Activated CD4-positive, alpha-beta memory T cell treated with anti-CD3 and anti-CD28 coated beads for 36 hours (primary cell): Measurements from ENCODE around the gene TRIM4. TPM values are rescaled to one million over a fixed set of nuclear protein-coding genes. Genes with fewer than 3 reads are reported as not detected.
"Not testable (repeated sequence)": the region's sequence is repeated elsewhere in the genome, so short reads cannot be mapped to it uniquely, and the experiment has no call there.

Experiments
- CTCF ChIA-PET: fragments of 350-600 bp; sonication (Branson Sonifier 250); formaldehyde crosslinking; loops from one replicate; lab custom pipeline; 2021; ENCODE audit warnings: antibody characterized with exemption, inconsistent platforms; lab: Charles Lee
- POLR2A ChIA-PET: fragments of 350-600 bp; sonication (Branson Sonifier 250); formaldehyde crosslinking; loops from one replicate; lab custom pipeline; 2021; ENCODE audit warnings: antibody characterized with exemption; lab: Charles Lee
- DNase-seq: peaks from one replicate; pipeline ENCODE4 v3.0.0-alpha.2; 2020
- H3K27ac Mint-ChIP-seq: one replicate; pipeline ENCODE4 v1.8.0; 2021; ENCODE audit warnings: mixed read lengths
- H3K27me3 Mint-ChIP-seq: one replicate; pipeline ENCODE4 v1.8.0; 2021; ENCODE audit warnings: mixed read lengths
- H3K36me3 Mint-ChIP-seq: one replicate; pipeline ENCODE4 v1.8.0; 2021; ENCODE audit warnings: mixed read lengths
- H3K4me1 Mint-ChIP-seq: one replicate; pipeline ENCODE4 v1.8.0; 2021; ENCODE audit warnings: low read depth, mixed read lengths
- H3K4me3 Mint-ChIP-seq: one replicate; pipeline ENCODE4 v1.8.0; 2021; ENCODE audit warnings: mild to moderate bottlenecking, mixed read lengths
- H3K9me3 Mint-ChIP-seq: one replicate; pipeline ENCODE4 v1.8.0; 2021; ENCODE audit warnings: mixed read lengths
- intact Hi-C: fragments of 100-400 bp; cut with micrococcal nuclease; formaldehyde crosslinking; loops from one replicate; pipeline ENCODE4 v1.15.1; 2023
- total RNA-seq, 2 experiments: library from RNA; stranded (reverse); gene quantifications; one replicate each; pipeline ENCODE4 v1.2.3, GENCODE V29; 2021

TRIM4 gene
- total RNA-seq, 2 experiments from 2014 or later = 24.9 to 26.1 TPM

DNA sequence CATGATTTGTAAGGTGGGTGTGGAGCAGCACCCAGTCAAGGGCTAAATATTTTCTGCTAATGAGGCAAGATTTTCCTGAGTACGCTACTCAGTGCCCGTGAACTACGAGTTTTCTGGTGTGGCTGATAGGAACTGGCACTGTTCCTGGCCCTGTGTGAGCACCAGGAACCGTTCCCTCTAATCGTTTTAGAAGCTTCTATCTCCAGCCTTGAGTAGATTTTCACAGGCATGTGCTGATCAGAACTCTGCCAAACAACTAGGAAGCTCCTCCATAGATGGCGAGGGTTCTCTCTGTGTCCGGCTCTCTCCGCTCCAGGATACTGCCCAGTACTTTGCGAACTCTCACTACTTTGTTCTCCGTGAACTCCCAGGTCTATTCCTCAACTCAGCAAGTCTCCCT, 17.7 kb downstream of the TRIM4 start:
- no peaks in the 10 kb centered on the region for H3K9me3 Mint-ChIP-seq
- DNase-seq = no peak
- H3K27ac Mint-ChIP-seq = no peak overlapping the region
- H3K4me3 Mint-ChIP-seq = no peak overlapping the region
- ChIA-PET POLR2A (no interaction called here), CTCF (no interaction called here)
- H3K36me3 Mint-ChIP-seq = peaks cover 51% of the 10 kb centered on the region
- no peaks in the 10 kb centered on the region for H3K27me3 Mint-ChIP-seq
- no peaks in the 10 kb centered on the region for H3K4me1 Mint-ChIP-seq
- intact Hi-C loops = no loop called here

DNA sequence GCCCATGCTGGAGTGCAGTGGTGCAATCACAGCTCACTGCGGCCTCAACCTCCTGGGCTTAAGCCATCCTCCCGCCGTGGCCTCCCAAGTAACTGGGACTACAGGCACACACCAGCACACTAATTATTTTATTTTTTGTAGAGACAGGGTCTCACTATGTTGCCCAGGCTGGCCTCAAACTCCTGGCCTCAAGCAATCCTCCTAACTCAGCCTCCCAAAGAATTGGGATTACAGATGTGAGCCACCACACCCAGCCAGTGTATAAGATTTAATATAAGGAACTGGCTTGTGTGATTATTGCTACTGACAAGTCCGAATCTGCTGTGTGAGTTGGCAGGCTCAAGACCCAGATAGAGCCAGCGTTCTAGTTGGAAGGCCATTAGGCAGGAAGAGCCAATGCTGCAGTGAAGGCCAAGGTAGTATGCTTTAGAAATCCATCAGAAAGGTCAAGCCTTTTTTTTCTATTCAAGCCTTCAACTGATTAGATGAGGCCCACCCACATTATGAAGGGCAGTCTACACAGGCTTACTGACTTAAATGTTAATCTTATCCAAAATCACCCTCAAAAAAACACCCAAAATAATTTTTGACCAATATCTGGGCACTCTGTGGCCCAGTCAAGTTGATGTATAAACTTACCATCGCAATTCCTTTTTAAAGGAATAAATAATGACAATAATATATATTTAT, 19.4 kb downstream of the TRIM4 start:
- H3K27ac Mint-ChIP-seq = no peak overlapping the region
- ChIA-PET CTCF (no interaction called here), POLR2A (no interaction called here)
- H3K36me3 Mint-ChIP-seq = peaks cover 42% of the 10 kb centered on the region
- H3K27me3 Mint-ChIP-seq = no peaks in the 10 kb centered on the region
- no peaks in the 10 kb centered on the region for H3K9me3 Mint-ChIP-seq
- DNase-seq = no peak
- H3K4me1 Mint-ChIP-seq = no peaks in the 10 kb centered on the region
- no peak overlapping the region for H3K4me3 Mint-ChIP-seq
- intact Hi-C loops = no loop called here

DNA sequence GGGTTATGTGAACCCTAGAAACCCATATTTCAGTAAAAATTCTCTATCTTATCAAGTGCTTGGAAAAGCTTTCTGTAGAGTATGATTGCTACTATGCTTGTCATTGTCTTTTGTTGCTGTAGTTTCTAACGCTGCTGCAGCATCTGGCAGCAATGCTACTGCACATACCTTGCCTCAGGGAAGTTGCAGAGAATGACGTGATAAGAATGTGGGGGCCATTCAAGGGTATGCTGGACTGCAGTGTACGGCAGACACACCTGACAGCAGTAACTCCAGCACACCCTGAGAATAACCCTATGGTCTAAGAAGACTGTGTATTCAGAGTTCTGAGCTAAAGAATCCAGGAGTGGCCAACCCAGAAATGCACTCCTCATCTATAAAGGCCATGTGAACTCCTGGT, 20.5 kb downstream of the TRIM4 start:
- CTCF ChIA-PET = no interaction called here

DNA sequence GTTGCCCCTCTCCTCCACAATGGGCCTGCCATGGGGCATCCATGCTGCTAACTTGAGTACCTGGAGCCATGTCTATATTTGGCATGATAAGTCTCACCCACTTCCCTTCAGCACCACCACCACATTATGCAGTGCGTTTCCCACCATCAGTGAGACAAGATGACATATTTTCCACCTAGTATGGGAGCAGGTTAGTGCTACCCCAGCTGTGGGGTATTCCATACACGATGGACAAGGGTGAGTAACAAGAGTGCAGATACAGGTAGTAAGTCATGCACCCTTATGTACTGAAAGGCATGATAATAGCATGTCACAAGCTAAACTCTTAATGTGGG, 21.3 kb downstream of the TRIM4 start:
- no peak for DNase-seq
- POLR2A ChIA-PET = no interaction called here
- intact Hi-C loops = no loop called here
- Mint-ChIP-seq H3K36me3 (peaks cover 30% of the 10 kb centered on the region), H3K4me3 (no peak overlapping the region), H3K27me3 (no peaks in the 10 kb centered on the region), H3K4me1 (no peaks in the 10 kb centered on the region), H3K27ac (no peak overlapping the region), H3K9me3 (no peaks in the 10 kb centered on the region)
- CTCF ChIA-PET = no interaction called here

More for the DNA sequence above, 20.5 kb downstream of the TRIM4 start:
- POLR2A ChIA-PET = no interaction called here
- Mint-ChIP-seq H3K4me3 (no peak overlapping the region), H3K9me3 (no peaks in the 10 kb centered on the region), H3K27me3 (no peaks in the 10 kb centered on the region), H3K4me1 (no peaks in the 10 kb centered on the region), H3K36me3 (peaks cover 38% of the 10 kb centered on the region), H3K27ac (no peak overlapping the region)
- no peak for DNase-seq
- intact Hi-C loops = no loop called here

DNA sequence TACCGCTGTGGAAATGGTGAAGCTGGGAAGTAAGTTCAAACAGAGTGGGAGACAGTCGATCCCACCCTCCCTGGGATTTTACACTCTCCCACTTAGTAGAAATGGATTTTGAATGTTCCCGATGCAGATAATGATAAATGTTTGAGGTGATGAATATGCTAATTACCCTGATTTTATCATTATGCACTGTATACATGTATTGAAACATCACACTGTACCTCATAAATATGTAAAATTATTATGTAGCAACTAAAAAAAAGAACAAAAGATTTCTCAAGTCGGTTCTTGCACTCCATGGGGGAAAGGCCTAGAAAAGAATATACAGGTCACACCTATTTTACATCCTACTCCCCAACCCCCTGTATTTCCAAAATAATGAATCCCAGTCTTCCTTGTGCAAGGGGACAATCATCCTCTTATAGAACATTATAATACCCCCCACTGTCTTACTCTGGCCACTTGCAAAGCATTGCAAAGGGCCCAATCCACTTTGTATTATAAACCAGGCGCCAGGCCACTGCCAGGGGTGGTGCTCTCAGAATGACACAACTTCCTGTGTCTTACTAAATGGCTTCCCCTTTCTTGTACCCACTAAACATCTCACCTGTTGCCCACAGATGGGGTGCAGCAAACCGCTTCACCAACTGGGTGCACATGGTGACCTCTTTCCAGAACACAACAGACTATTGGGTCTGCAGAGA, 21.9 kb downstream of the TRIM4 start:
- H3K27me3 Mint-ChIP-seq = no peaks in the 10 kb centered on the region
- H3K4me3 Mint-ChIP-seq = no peak overlapping the region
- no peak for DNase-seq
- H3K4me1 Mint-ChIP-seq = no peaks in the 10 kb centered on the region
- no peak overlapping the region for H3K27ac Mint-ChIP-seq
- H3K36me3 Mint-ChIP-seq = peaks cover 29% of the 10 kb centered on the region
- CTCF ChIA-PET = no interaction called here
- no peaks in the 10 kb centered on the region for H3K9me3 Mint-ChIP-seq
- POLR2A ChIA-PET = interaction anchor here (1.0 kb wide), 1 partner anchor 11 kb away, joined by 3 read pairs; no protein-coding TSS in a partner anchor
- intact Hi-C loops = no loop called here

DNA sequence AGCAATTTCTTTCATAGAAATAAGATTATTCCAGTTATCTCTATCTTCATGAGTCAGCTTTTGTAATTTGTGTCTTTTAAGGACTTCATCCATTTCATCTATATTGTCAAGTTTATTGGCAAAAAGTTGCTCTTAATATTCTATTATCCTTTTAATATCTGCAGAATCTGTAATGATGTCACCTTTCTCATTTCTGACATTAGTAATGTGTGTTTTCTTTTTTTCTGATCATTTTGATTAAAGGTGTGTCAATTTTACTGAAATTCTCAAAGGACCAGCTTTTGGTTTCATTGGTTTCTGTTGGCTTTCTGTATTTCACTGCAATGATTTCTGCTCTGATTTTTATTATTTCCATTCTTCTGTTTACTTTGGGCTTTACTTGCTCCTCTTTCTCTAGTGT, 24.6 kb downstream of the TRIM4 start:
- peaks cover 4% of the 10 kb centered on the region for H3K9me3 Mint-ChIP-seq
- peaks cover 33% of the 10 kb centered on the region for H3K36me3 Mint-ChIP-seq
- no peak overlapping the region for H3K27ac Mint-ChIP-seq
- no peak for DNase-seq
- ChIA-PET CTCF (no interaction called here), POLR2A (no interaction called here)
- no peak overlapping the region for H3K4me3 Mint-ChIP-seq
- H3K4me1 Mint-ChIP-seq = no peaks in the 10 kb centered on the region
- intact Hi-C loops = no loop called here
- no peaks in the 10 kb centered on the region for H3K27me3 Mint-ChIP-seq

DNA sequence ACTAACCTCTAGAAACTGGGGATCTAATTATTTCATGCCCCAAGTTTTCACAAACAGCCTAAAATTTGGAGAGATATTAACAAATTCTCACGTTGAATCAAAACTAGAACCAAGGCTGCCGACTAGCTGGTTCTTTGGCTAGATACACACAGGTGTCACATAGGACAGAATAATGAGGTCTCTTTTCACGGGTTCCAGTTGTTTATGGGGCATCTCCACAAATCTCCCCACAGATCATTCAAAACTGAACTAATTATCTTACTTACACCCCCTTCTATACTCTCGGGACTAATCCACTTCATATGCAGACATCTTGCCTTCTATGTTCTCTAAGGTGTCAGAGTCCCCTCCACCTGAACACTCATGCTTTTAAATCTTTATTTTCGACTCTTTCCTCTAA, 26.1 kb downstream of the TRIM4 start:
- POLR2A ChIA-PET = no interaction called here

DNA sequence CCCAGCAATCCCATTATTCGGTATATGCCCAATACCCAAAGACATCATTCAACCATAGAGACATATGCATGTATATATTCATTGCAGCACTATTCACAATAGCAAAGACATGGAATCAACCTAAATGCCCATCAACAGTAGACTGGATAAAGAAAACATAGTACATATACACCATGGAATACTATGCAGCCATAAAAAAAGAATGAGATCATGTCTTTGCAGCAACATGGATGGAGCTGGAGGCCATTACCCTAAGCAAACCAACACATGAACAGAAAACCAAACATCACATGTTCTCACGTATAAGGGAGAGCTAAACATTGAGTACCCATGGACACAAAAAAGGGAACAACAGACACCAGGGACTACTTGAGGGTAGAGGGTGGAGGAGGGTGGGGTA, 29.0 kb downstream of the TRIM4 start:
- CTCF ChIA-PET, H3K9me3 Mint-ChIP-seq, H3K4me1 Mint-ChIP-seq, POLR2A ChIA-PET, H3K4me3 Mint-ChIP-seq, H3K27me3 Mint-ChIP-seq, DNase-seq, H3K27ac Mint-ChIP-seq, intact Hi-C loops: not testable (repeated sequence)
- H3K36me3 Mint-ChIP-seq = peaks cover 32% of the 10 kb centered on the region

More for the DNA sequence above, 26.1 kb downstream of the TRIM4 start:
- Mint-ChIP-seq H3K9me3 (peaks cover 4% of the 10 kb centered on the region), H3K4me3 (no peak overlapping the region), H3K36me3 (peaks cover 32% of the 10 kb centered on the region), H3K4me1 (no peaks in the 10 kb centered on the region), H3K27me3 (no peaks in the 10 kb centered on the region), H3K27ac (no peak overlapping the region)
- intact Hi-C loops = no loop called here
- CTCF ChIA-PET = interaction anchor here (0.7 kb wide), 1 partner anchor 55 kb away, joined by 3 read pairs; no protein-coding TSS in a partner anchor
- DNase-seq = no peak

DNA sequence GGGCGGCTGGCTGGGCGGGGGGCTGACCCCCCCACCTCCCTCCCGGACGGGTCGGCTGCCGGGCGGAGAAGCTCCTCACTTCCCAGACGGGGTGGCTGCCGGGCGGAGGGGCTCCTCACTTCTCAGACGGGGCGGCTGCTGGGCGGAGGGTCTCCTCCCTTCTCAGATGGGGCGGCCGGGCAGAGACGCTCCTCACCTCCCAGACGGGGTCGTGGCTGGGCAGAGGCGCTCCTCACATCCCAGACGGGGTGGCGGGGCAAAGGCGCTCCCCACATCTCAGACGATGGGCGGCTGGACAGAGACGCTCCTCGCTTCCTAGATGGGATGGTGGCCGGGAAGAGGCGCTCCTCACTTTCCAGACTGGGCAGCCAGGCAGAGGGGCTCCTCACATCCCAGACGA, 31.0 kb downstream of the TRIM4 start:
- peaks cover 34% of the 10 kb centered on the region for H3K36me3 Mint-ChIP-seq
- H3K4me3 Mint-ChIP-seq, intact Hi-C loops, CTCF ChIA-PET, H3K27ac Mint-ChIP-seq, DNase-seq, H3K9me3 Mint-ChIP-seq, POLR2A ChIA-PET, H3K27me3 Mint-ChIP-seq, H3K4me1 Mint-ChIP-seq: not testable (repeated sequence)

DNA sequence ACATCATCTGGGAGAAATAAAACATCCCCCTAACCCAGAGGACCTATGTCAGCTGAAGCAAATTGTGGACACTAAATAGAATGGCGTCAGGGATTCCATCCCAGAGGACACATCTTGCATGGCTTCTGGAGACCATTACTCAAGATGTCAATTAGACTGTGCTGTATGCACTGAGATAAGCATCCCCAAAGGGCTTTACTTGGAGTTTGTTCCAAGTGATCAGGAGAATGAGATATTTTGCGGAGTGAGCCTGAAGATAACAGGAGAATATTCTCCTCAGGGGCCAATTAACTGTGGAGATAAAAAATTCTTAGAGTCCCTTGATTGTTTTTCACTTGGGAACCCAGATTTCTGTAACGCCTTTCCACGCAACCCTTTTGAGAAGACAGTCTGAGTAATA, 38.0 kb downstream of the TRIM4 start:
- no peaks in the 10 kb centered on the region for H3K27me3 Mint-ChIP-seq
- CTCF ChIA-PET = no interaction called here
- no peak overlapping the region for H3K4me3 Mint-ChIP-seq
- intact Hi-C loops = no loop called here
- DNase-seq = no peak
- no peak overlapping the region for H3K27ac Mint-ChIP-seq
- POLR2A ChIA-PET = no interaction called here
- H3K9me3 Mint-ChIP-seq = no peaks in the 10 kb centered on the region
- no peaks in the 10 kb centered on the region for H3K4me1 Mint-ChIP-seq
- peaks cover 2% of the 10 kb centered on the region for H3K36me3 Mint-ChIP-seq

DNA sequence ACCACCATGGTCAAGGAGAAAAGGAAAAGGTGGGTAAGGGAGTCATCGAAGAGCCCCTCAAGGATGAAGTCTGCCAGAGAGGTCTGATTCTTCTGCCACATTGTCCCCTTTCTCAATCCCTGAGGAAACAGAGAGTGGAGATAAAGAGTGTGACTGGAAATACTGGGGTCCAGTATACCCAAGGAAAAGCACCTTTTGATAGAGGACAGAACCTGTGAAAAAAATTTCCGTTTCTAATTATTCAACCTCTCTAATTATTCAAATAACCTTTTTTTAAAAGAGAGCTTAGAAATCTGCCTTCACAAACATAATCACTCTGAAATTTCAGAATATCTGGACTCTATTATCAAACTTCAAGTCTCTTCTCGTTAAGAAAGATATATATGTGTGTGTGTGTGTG, 42.4 kb downstream of the TRIM4 start, which contains the start of gene OR2AE1:
OR2AE1 (minus strand) TSS at position 101 of the 400 bp plus-strand sequence; CDS start at position 101, 0 bp downstream.
- no peak within 1 kb of the TSS for H3K27ac Mint-ChIP-seq
- H3K9me3 Mint-ChIP-seq = no peaks in the 10 kb centered on the region
- intact Hi-C loops = no loop called here
- no peaks in the 10 kb centered on the region for H3K4me1 Mint-ChIP-seq
- ChIA-PET POLR2A (no interaction called here), CTCF (no interaction called here)
- no peak for DNase-seq
- H3K36me3 Mint-ChIP-seq = no peaks in the 10 kb centered on the region
- H3K27me3 Mint-ChIP-seq = no peaks in the 10 kb centered on the region
- no peak within 1 kb of the TSS for H3K4me3 Mint-ChIP-seq

DNA sequence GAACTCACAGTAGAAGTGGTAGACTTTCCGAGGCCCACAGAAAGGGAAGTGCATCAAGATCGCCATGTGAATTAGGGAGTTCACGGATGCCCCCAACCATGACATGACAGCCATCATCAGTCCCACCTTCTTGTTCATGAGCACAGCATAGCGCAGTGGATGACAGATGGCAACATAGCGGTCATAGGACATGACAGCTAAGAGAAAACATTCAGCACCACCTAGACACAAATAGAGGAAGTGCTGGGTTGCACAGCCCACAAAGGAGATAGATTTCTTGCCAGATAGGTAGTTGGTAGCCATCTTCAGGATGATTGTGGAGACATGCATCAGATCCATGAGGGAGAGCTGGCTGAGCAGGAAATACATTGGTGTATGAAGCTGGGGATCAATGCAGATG, 42.8 kb downstream of the TRIM4 start:
- DNase-seq = no peak
- ChIA-PET POLR2A (no interaction called here), CTCF (no interaction called here)
- Mint-ChIP-seq H3K27ac (no peak overlapping the region), H3K4me1 (no peaks in the 10 kb centered on the region), H3K9me3 (no peaks in the 10 kb centered on the region), H3K36me3 (no peaks in the 10 kb centered on the region), H3K4me3 (no peak overlapping the region), H3K27me3 (no peaks in the 10 kb centered on the region)
- intact Hi-C loops = no loop called here

DNA sequence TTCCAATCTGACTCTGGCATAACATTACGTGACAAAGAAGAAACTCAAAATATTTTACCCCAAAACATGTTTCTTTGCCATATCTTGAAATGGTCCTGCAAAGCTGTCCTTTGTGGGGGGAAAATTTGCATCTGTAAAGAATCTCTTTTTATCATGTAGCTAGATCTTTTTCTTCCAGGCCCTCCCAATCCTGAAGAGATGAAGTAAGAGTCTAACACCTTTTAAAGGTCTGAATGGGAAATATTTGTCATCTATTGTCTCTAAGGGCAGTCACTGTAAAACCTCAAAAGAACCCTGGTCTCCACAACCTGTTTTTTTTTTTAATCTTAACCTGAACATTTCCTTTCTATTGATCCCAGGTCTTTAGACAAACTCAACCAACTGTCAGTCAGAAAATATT, 51.1 kb downstream of the TRIM4 start:
- no peak overlapping the region for H3K4me3 Mint-ChIP-seq
- ChIA-PET POLR2A (no interaction called here), CTCF (no interaction called here)
- H3K36me3 Mint-ChIP-seq = no peaks in the 10 kb centered on the region
- no peaks in the 10 kb centered on the region for H3K4me1 Mint-ChIP-seq
- peaks cover 2% of the 10 kb centered on the region for H3K27me3 Mint-ChIP-seq
- H3K27ac Mint-ChIP-seq = no peak overlapping the region
- intact Hi-C loops = no loop called here
- peaks cover 3% of the 10 kb centered on the region for H3K9me3 Mint-ChIP-seq
- no peak for DNase-seq
